ENCODE results near the gene TAS2R41.
"Not testable (repeated sequence)": the region's sequence is repeated elsewhere in the genome, so short reads cannot be mapped to it uniquely, and the experiment has no call there.

TAS2R41 gene

DNA sequence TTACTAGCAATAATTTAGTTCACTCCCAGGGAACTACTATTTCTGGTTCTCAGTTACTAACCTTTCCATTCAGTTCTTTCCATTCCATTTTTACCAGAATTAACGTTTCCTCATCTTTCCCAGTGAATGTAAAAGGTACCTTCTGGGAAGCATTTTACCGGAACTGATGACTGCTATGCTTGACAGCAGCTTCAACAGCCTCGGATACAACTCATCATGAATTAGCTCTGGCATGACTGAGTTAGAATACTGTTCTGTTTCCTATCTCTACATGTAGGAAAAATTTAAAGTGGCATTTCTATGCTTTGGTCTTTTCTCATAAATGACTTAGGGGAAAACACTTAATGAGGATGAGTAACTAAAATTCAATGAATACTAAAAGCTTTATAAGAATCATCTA is 18.6 kb downstream of the TAS2R41 start:
- no peak for DNase-seq

DNA sequence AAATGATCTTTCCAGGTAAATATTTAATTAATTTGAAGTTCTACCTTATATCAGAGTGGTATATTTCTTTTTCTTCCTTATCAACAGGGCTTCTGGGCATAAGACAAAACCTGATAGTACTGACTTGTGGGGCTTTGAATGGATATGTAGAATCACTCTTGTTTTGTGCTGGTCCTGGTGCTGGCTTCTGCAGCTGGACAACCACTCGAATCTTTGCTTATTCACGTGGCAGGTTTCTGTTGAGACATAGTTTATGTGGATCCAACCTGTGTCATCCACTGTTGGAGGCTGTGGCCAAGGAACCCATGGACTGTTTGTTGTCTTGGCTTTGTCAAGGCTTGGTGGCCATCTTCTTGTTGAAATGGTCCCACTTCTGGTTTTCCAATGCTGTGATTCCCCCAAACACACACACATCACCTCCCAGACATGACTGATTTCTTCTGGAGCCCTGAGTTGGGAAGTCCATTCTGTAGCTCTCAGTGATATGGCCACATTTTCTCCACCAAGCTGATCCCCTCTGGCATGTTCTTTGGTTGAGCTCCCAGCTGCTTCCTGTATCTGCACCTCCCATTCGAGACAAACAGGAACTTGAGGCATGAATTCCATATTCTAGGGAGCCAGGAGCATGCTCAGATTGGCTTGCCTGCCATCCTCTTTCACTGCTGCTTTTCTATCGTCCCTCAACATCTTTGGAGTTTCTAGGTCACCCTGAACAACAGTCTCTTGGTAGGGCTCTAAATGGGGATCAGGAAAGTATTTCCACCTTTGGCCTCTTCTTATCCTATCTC is 19.5 kb downstream of the TAS2R41 start:
- DNase-seq: no peak

DNA sequence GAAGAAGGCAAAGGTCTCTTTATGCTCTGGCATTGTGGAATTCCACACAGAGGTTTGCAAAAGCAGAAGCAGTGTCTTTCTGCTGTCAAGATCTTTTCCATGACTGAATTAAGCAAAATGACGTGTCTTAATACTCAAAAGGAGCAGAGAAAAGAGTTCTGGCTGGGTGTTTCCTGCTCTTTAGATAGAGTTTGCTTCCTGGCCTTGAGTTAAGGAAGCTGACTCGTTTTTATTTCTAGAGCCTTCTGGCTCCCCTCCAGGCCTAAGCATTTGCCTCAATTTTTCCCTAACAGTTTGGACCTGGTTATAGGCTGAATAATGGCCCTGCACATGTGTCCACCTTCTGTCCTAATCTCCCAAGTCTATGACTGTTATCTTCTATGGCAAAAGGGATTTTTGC is 21.6 kb downstream of the TAS2R41 start:
- no peak for DNase-seq

DNA sequence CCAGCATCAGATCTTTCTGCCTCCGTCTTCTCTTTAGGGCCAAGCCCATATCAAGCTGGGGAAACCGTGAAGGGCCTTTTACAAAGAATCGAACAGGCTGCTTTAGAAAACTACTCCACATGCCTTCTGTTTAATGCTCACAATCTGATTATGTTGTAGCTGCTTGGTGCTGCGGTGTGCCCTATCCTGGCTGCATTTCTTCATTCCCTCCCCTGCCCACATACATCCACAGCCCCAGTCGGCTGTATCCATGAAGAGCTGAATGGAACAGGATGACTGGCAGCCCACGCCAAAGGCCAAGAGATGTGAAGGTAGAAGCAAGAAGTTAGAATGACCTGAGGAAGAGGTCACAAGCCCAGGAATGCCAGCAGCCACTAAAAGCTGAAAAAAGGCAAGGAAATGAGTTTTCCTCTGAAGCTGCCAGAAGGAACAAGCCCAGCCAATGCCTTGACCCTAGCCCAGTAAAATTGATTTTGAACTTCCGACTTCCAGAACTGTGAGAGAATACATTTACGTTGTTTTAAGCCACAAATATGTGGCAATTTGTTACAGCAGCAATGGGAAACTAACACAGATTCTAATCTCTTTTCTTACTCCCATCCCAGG is 22.2 kb downstream of the TAS2R41 start:
- DNase-seq: no peak

DNA sequence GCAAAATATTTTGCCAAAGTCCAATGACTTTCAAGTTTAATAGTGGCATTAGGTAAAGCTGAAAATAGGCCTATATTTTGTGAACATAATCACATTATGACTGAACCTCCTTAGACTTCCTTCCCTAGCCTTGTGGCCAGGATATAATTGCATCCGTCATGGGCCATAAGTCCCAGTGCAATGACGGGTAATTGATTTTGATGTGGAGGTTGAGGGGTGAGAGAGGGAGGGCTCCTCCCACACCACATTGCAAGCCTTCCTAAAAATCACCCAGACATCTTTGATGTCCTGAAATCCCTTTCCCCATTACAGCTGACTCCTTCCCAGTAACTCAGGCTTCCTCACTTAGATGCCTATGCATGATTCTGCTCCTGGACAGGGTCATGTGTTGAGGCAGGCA is 25.6 kb downstream of the TAS2R41 start:
- no peak for DNase-seq

DNA sequence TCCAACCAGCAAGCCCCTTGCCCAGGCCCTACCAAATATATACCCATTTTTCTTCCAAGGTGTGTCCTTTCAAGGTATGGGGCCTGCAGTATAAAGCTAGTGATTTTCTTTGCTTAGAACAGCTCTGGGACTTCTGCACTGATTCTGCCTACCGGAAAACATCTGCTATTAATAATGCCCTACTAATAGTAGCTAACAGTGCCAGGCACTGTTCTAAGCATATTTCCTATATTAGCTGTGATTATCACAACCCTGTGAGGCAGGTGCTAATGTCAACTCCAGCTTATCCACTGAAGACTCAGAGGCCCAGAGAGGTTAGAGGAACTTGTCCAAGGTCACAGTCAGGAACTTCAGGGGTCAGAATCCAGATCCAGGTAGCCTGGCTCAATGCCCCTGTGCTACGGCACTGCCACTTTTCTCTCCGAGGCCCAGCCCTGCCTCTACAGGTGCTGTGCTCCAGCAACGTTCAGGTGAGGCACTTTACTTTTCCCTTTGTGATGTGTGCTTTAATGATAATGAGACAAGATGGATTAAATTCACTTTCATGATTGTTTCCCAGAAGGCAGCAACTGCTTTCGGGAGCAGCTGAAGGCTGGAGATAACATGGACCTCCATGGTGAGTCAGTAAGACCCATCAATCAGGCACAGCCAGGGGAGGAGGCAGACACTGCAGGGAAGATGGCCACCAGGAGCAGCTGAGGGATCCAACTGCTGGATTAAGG is 26.7 kb downstream of the TAS2R41 start:
- DNase-seq: no peak

DNA sequence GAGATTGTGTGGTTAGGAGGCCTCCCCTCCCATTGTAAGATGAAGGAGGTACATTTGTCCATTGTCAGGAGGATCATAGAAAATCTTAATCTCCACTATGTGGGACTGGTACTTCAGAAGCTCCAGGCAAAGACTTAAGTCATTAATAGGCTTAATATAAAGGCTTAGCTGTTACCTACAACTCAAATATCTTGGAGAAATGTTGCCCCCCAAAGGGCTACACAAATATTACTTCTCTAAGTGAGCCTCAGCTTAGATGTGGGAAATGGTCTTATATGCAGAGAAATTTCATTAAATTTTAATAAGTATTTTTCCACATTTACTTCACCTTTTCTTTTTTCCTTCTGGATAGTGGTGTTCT is 27.2 kb downstream of the TAS2R41 start:
- DNase-seq: no peak

DNA sequence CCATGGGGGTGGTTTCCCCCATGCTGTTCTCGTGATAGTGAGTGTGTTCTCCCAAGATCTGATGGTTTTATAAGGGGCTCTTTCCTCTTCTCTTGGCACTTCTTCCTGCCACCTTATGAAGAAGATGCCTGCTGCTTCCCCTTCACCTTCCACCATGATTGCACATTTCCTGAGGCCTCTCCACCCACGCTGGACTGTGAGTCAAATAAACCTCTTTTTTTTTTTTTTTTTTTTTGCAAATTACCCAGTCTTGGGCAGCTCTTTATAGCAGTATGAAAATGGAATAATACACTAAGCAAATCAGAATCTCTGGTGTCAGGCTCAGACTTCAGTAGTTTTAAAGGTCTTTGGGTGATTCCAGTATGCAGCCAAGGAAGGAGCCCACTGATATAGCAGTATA is 28.2 kb downstream of the TAS2R41 start:
- DNase-seq: peak; percentile 25

DNA sequence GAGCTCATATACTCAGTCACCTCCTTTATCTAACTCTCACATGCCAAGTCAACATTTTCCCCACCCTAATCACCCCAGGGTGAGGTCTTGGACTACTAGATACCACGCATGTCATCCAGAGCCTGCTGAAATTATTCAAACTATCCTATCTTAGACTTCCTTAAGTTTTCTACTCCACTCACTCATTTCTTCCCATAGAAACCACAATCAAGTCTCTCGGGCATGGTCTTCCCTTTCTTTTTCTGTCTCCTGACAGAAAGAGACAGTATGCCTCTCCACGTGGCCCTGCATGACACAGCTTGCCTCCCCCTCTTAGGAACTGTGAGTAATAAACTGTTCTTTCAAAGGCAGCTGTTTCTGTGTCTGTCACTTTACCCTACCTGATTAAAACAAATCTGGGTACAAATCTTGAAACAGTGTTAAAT is 29.4 kb downstream of the TAS2R41 start:
- no peak for DNase-seq

DNA sequence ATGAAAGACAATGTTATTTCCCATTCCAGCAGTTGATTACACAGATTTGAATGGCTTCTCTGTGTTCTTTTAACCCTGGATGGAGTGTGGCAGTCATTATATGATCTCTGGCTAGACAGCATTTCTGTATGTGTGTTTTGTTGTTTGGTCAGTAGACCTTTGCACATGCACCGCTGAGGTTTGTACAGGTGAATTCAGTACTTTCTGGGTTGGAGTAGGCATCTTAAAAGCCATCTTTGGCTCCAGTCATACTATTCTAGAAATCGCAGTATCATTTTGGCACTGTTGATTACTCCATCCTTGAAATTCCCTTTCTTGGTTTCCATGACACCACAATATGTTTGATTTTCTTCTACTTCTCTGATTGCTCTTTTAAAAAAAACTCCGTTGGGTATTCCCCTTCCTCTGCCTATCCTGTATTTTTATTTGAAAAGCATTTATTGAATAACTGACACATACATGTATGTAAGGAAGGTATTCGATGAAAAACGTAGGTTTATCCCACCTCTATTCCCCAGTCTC is 29.9 kb downstream of the TAS2R41 start:
- DNase-seq: no peak

DNA sequence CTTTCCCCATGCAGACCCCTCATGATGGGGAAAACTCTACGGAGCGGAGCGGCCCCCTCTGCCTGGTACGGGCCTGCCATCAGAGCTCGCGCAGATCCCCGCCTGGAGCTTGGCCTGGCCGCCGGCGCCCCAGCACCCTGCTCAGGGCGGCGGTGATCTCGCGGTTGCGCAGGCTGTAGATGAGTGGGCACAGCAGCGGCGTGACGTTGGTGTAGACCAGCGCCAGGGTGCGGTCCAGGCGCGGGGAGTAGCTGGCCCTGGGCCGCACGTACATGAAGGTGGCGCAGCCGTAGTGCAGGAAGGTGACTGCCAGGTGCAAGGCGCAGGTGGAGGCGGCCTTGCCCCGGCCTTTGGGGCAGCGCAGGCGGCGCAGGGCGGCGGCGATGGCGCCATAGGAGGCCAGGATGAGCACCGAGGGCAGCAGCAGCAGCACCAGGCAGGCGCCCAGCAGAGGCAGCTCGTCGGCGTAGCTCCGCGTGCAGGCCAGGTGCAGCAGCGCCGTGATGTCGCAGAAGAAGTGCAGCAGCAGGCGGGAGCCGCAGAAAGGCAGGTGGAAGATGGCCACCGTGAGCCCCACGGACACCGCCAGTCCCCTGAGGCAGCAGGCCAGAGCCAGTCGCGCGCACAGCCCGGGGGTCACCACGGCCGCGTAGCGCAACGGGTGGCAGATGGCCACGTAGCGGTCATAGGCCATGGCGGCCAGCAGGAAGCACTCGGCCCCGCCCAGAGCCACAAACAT is 33.4 kb downstream of the TAS2R41 start:
- no peak for DNase-seq

DNA sequence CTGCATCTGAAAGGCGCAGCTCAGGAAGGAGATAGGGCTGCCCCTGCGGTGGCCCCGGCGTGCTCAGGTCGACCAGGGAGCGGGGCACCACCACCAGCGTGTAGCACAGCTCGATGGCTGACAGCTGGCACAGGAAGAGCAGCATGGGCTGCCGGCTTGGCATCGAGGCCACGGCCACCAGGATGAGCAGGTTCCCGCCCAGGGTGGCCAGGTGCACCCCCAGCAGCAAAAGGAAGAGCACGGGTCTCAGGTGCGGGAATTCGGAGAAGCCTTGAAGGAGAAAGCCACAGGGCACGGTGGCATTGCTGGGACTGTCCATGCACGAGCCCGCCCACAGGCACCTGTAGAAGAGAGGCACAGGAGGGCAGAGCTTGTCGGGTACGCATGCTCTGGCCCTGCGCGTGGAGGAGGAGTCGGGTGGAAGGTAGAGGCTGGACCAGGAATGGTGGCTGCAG is 33.9 kb downstream of the TAS2R41 start:
- no peak for DNase-seq

DNA sequence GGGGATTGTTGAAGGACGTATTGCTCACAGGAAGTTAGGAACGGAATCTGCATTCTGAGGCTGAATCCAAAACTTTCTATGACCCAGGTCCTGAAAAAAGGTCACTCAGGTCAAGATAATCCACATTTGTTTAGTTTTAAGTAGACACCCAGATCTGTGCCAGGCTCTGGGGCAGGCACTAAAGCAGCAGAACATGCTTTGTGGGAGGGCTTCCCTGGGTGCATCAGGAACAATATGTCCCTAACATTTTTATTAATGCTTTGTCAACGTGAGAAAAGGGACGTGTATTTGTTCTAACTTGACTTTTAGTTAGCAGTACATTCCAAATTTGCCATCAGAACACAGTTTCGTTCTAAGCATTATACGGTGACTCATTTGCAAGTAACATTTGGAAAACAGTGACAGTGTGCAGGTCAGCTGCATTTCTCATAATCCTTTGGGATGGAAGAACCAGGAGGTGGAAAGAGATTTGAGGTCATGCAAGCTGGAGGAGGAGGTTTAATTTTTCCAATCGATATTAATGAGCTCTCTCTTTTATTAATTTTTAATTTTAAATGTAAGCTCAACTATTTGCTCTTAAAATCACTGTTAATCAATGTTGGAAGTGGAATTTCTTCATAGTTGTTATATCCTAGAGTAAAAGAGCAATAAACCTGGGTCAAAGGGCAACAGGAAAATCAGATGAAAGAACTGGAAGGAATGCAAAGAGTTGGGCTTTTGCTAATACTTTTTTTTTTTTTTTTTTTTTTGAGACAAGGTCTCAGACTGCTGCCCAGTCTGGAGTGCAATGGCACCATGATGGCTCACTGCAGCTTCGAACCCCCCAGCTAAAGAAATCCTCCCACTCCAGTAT is 35.0 kb downstream of the TAS2R41 start:
- DNase-seq: no peak

DNA sequence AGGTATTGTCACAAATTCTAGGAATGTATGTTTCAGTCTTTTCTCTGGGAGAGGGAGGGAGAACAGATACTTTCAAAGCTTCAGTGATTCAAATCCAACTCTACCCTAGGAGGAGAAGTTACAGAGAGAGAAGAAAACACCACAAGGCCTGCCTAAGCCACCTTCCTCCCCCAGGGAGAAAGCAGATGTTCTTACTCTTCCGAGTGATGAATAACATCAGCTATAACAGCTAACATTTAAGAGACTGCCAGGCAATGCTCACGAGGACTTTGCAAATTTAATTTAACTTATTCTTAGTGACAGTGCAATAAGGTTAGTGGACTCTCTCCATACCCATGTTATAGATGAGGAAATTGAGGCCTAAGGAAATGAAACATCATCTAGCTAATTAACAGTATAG is 36.8 kb downstream of the TAS2R41 start:
- DNase-seq: no peak

DNA sequence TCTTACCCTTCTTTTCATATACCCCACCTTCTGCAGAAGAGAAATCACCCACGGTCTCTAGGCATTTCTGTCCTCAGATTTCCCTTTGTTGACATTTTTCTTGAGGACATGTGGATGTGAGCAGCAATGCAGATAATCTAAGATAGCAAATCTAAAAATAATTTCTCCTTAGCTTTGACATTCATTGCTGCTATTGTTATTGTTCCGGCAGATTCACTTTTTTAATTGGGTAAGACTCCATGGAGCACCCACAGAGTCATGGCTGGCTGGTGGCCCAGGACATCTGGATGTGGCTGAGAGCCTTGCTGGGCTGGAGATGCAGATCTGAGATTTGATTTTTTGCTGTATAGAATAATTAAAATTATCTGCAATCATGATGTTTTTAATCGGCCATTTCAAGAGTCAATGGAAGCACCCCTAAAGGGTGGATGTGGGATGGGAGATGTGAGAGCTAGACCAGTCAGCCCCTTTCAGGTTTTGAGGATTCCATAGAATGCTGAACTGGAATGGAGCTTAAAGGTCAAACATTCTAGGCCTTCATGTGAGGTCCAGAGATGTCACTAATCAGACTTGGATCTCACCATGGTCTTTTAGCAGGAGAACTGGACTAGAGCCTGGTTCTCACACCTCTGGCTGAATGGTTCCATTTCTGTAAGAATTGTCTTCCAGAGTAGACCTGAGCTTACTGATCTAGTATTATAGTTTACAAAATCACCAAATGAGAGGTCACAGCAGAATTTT is 37.5 kb downstream of the TAS2R41 start:
- no peak for DNase-seq

DNA sequence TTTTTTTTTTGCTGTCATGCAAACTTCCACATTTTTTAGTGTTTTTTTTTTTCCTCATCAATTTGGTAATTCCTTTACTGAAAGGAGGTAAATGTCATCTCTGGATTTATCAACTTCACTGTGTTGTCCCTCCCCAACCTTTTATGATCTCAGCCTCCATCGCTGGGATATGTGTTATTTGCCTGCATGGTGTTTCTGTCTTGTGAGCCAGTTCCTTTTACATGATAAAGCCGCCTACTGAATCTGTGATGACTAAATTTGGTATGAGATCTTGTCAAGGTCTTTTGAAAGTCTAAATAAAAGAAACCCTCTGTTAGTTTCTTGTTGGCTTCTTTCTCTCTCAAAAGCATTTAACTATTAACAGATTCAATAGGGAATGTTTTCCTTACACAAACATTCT is 39.3 kb downstream of the TAS2R41 start:
- no peak for DNase-seq

DNA sequence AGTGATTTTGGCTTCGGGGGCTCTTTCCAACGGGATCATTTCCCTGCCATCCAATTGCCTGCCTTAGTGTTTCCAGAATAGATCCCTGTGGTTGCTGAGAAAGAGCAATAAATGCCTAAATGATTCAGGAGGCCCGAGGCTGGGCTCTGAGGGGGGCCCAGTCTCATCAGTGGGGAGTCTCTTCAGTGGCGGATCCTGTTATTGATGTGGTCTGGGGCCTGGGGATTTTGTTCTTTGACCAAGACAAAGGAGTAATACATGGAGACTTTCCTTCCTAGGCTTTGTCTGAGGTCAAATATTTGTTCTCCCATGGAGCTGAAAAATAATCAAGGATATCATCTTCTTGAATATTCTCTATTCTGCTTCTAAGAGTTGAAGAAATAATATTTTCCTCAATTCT is 40.8 kb downstream of the TAS2R41 start:
- DNase-seq: no peak

DNA sequence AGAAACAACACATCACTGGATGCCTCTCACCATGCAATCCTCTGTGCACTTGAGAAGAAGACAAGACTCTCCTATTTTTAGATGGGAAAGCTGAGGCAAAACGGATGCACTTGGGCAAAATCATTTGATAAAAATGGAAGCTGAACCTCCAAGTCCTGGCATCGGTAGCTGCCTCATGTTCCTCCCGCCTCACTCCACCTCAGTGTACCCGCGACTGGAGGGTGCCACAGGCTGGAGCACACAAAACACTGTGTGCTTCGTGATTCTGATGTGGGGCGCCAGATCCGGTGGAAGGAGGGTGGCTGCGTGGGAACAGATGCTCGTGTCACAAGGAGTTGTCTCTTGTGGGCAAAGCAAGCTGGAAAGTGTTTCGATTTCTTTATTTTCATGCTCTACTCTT is 41.3 kb downstream of the TAS2R41 start:
- DNase-seq: no peak

DNA sequence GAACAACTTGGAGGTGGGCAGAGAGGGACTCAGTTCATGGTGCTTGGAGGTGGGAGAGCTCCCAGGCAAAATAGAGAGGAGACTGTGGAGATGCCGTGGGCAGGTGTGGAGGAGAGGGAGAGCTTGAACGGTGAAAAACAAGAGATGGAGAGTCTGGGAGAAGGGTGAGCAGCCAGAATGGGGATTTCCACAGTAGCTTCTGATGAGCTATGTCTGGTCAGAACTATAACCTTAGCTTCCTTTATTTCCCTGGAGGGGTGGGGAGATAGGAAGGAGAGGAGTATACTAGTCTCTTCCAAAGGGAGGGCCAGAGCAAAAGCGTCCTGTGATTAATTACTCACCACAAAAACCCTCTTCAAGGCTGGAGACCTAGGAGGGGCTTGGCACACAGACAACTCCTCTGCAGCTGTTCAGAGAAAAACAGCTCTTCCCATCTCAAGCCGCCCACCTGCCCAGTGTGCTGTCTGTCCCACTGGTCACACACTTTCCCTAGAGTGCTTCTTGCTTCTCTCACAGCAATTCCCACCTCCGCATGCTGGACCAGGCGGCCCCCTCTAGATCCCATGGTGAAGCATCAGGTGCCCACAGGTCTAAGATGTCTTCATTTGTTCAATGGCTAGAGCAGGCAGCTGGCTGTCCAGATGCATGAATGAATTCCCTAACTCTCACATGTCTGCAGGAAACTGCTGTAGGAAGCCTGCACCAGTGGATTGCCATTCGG is 41.9 kb downstream of the TAS2R41 start:
- DNase-seq: no peak

DNA sequence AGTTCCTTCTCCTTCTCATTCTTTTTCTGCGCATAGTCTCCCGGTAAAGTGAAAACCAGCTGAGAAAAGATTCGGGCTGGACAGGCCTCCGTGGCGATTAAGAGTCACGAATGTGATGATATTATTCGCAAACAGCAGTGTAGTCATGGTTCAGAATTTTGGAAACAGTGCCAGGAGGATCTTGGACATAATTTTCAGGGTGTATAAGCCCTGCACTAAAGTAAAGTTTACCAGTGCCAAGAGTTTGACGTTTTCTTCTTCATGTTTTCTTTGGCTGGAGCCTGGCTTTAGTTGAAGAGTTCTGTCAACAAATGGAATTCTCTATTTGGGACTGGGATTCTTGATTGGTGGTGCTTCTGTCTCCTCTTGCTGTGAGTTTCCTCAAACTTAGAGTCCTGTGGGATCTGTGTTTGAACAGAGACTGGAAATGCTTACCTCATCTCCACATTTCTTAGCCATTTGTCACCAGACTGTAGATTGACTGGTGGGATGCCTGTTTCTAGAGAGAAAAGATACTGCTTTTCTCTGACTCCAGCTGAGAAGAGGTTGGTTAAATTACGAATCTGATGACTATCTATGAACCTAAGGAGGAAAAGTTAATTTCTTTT is 44.7 kb downstream of the TAS2R41 start:
- not testable (repeated sequence) for DNase-seq
